ENCODE data around the gene LRMDA.

GRCh38 chr10:75801661-75802060 lies 370.2 kb downstream of the LRMDA start:
- TF ChIP-seq, protein P1, sequence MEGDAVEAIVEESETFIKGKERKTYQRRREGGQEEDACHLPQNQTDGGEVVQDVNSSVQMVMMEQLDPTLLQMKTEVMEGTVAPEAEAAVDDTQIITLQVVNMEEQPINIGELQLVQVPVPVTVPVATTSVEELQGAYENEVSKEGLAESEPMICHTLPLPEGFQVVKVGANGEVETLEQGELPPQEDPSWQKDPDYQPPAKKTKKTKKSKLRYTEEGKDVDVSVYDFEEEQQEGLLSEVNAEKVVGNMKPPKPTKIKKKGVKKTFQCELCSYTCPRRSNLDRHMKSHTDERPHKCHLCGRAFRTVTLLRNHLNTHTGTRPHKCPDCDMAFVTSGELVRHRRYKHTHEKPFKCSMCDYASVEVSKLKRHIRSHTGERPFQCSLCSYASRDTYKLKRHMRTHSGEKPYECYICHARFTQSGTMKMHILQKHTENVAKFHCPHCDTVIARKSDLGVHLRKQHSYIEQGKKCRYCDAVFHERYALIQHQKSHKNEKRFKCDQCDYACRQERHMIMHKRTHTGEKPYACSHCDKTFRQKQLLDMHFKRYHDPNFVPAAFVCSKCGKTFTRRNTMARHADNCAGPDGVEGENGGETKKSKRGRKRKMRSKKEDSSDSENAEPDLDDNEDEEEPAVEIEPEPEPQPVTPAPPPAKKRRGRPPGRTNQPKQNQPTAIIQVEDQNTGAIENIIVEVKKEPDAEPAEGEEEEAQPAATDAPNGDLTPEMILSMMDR (IDR thresholded peaks at IDR 0.05) = no peak
- TF ChIP-seq EZH2 (IDR thresholded peaks at IDR 0.05) (no peak), EZH2phosphoT487 (IDR thresholded peaks at IDR 0.05) (no peak)

Measured in neural progenitor cell (in vitro differentiated cells).